Astrocyte of the spinal cord (primary cell): ENCODE data around the gene C2orf74.

Experiments used
- DNase-seq: peaks from one replicate; pipeline ENCODE4 v3.0.0; 2011; ENCODE audit warnings: low read depth, low spot score
- H3K4me3 ChIP-seq: 2 replicates; pipeline ENCODE4 v1.5.1; 2011; ENCODE audit warnings: low read depth, mild to moderate bottlenecking, low read length, moderate library complexity
- in situ Hi-C: cut with HindIII; loops from 2 replicates; pipeline ENCODE4 v1.10.0; 2017; ENCODE audit warnings: low sequenced_read_pairs
- TF ChIP-seq, protein P1 (sequence below): IDR thresholded peaks from 2 replicates; pipeline ENCODE4 v1.5.1; 2012; ENCODE audit warnings: low read depth, mild to moderate bottlenecking, low read length, inconsistent platforms

The C2orf74 gene

DNA sequence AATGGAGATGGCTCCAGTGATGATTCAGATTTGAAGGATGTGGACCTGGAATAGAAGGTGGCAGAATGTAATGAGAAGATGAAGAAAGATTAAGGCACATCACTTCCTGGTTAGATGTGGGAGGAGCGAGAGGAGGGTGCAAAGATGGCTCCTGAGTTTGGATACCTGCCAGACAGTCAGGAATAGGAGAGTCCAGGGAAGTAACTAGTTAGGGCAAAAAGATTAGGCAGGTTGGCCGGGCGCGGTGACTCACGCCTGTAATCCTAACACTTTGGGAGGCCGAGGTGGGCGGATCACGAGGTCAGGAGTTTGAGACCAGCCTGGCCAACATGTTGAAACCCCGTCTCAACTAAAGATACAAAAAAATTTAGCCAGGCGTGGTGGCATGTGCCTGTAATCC, 5.6 kb downstream of the C2orf74 start:
- in situ Hi-C loops, result no loop called here
- H3K4me3 ChIP-seq, result no peak overlapping the region
- DNase-seq, result no peak
- TF ChIP-seq, protein P1, sequence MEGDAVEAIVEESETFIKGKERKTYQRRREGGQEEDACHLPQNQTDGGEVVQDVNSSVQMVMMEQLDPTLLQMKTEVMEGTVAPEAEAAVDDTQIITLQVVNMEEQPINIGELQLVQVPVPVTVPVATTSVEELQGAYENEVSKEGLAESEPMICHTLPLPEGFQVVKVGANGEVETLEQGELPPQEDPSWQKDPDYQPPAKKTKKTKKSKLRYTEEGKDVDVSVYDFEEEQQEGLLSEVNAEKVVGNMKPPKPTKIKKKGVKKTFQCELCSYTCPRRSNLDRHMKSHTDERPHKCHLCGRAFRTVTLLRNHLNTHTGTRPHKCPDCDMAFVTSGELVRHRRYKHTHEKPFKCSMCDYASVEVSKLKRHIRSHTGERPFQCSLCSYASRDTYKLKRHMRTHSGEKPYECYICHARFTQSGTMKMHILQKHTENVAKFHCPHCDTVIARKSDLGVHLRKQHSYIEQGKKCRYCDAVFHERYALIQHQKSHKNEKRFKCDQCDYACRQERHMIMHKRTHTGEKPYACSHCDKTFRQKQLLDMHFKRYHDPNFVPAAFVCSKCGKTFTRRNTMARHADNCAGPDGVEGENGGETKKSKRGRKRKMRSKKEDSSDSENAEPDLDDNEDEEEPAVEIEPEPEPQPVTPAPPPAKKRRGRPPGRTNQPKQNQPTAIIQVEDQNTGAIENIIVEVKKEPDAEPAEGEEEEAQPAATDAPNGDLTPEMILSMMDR, result no peak

DNA sequence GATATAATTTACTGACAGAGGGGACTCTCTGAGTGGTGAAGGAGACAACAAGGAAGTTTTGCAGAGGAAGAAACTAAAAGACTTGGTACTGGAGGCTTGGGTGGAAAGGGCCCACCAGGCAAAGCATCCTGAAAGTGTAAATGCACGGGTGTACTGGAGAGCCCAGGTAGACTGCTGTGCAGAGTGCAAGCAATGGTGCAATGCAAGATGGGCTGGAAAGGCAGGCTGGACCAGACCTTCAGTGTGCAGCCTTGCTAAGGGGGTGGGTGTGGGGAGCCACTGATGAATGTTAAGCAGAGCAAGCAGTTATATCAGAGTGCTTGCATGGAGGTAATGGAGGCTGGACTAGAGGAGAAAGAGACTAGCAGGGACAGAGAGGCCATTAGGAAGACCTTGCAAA, 10.7 kb downstream of the C2orf74 start:
- in situ Hi-C loops, result no loop called here
- DNase-seq, result no peak
- no peak overlapping the region for H3K4me3 ChIP-seq
- TF ChIP-seq, protein P1, result no peak

DNA sequence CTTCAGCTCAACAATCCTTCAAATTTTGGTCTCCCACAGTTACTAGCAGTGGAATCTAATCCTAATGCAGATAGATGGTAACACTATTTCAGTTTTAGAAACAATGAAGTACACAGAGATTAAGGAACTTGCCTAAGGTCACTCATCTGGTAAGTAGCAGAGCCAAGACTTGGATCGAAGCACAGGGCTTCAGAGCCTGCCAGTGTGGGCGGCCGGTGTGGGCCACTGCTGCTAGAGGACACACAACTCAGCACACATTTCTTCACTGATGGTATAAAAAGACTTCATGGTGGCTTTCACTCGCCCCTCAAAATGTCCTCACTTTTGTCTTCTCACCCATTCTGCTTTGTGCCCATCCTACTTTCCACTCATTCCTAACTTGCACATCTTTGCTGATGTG, 11.1 kb downstream of the C2orf74 start:
- in situ Hi-C loops, result no loop called here
- H3K4me3 ChIP-seq, result no peak overlapping the region
- no peak for DNase-seq
- TF ChIP-seq, protein P1, result no peak

DNA sequence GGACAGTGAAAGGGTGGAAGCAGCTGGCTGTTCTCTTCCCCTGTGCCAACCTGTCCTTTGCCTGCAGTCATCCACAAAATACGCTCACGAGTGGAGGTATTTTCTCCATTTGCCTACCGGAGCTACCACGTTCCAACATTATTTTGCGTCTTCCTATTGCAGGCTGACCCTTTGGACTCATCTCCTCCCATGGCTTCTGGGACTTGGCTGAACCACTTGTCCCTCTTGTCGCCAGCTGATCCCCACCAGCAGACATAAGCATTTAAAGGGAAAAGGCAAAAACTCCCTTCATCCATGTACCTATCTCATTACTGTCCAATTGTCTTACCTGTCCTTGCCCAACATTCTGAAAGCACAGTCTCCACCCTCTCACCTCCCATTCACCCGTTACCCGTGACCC, 13.0 kb downstream of the C2orf74 start:
- TF ChIP-seq, protein P1, result no peak

DNA sequence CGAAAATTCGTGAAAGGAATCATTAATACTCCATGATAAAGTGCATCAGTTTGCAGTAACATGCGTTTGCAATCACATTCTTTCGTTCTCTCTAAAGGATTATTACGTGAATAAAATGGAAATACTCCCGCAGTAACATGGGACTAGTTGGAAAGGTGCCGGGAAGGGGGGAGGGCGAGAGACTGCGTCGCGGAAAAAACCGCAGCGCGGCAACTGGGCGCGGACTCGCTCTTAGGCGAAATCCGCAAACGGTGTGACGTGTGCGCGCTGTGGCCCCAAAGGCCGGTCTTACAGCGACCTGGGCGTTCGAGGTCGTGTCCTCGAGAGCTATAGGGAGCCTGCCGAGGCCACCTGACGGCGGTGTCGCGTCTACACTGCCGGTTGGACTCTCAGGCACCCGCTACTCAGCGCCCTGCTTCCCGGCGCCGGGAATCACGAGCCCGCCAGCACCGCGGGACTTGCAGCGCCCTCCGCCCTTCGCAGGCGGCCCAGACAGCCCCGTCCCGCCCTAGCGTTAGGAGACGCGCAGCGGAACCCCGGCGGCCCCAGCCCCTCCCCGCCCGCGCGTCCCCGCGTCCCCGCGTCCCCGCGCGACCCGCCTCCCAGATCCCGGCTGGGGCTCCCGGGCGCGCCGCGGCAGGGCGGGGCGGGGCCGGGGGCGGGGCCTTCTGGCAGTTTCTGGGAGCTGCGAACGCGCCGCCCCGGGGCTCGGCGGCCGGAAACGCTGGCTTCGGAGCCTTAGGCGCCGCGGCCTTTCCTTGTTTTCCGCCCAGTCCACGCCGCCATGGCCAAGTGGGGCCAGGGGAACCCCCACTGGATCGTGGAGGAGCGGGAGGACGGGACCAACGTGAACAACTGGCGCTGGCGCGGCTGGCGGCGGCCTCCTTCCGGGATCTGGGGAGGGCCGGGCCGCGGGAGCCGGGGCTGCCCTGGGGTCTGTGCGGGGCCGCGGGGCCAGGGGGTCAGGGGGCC, 15.1 kb downstream of the C2orf74 start:
- H3K4me3 ChIP-seq, result peak overlapping the region; percentile 67
- in situ Hi-C loops, result no loop called here
- TF ChIP-seq, protein P1, result no peak
- DNase-seq, result peak; percentile 93

More for the DNA sequence above, 13.0 kb downstream of the C2orf74 start:
- in situ Hi-C loops, result no loop called here
- H3K4me3 ChIP-seq, result no peak overlapping the region
- no peak for DNase-seq

DNA sequence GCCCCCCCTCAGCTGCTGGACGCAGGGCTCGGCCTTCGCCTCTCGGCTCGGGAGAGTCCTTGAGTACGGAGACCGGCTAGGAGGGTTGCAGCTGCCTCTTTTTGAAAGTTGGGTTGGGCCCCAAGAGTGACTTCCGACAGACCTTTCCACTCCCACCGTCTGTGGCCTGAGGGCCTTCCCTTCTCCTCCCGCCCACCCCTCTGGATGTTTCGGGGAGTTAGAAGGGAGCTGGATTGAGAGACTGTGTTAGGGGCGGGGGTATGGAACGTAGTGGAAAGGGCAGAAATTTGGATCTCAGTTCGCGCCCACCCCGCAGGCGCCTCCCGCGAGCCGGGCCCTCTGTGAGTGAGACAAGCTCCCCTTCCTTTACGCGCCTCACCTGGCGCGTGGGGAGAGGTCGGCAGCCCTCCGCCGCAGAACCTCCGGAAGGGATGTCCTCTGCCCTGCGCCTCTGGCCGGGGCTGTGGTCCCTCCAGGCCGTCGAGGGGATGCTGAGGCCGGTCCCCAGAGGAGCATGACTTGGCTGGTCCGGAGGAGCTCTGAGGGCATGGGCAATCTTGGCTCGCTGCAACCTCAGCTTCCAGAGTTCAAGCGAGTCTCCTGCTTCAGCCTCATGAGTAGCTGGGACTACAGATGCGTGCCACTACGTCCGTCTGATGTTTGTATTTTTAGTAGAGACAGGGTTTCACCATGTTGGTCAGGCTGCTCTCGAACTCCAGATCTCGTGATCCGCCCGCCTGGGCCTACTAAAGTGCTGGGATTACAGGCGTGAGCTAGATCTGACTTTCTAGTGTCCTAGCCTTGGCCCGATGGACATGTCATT, 15.9 kb downstream of the C2orf74 start:
- no peak for DNase-seq
- in situ Hi-C loops, result no loop called here
- H3K4me3 ChIP-seq, result peak overlapping the region; percentile 57
- TF ChIP-seq, protein P1, result no peak
